Stimulated activated CD4-positive, alpha-beta T cell treated with anti-CD3 and anti-CD28 coated beads, Interleukin-2, amount 100 ng/mL, for 48 hours (primary cell): ENCODE measurements around the gene ASGR2.
"Not testable (repeated sequence)": the region's sequence is repeated elsewhere in the genome, so short reads cannot be mapped to it uniquely, and the experiment has no call there.

Experiments used
- DNase-seq, 2 donors: peaks; one replicate each; pipeline ENCODE4 v3.0.0-alpha.2; 2020

ASGR2 gene

GRCh38 chr17:7114241-7114874, at the start of gene ASGR2:
Gene ASGR2 (minus strand): TSS chr17:7114822. CDS start chr17:7114240, 582 bp downstream.
- no peak for DNase-seq

DNA sequence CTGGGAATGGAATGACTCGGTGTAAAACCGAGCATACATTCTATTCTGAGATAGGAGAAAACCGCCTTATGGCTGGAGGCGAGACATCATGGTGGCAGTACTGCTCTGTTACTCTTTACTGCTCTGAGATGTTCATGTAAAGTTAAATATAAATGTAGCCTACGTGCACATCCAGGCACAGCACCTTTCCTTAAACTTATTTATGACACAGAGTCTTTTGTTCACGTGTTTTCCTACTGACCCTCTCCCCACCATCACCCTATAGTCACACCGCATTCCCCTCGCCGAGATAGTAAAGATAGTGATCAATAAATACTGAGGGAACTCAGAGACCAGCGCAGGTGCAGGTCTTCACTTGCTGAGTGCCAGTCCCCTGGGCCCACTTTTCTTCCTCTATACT, 44.9 kb upstream of the ASGR2 start:
- not testable (repeated sequence) for DNase-seq

- not testable (repeated sequence) for DNase-seq
These were observed 43.8 kb upstream of the ASGR2 start for GRCh38 chr17:7158424-7158823.

DNA sequence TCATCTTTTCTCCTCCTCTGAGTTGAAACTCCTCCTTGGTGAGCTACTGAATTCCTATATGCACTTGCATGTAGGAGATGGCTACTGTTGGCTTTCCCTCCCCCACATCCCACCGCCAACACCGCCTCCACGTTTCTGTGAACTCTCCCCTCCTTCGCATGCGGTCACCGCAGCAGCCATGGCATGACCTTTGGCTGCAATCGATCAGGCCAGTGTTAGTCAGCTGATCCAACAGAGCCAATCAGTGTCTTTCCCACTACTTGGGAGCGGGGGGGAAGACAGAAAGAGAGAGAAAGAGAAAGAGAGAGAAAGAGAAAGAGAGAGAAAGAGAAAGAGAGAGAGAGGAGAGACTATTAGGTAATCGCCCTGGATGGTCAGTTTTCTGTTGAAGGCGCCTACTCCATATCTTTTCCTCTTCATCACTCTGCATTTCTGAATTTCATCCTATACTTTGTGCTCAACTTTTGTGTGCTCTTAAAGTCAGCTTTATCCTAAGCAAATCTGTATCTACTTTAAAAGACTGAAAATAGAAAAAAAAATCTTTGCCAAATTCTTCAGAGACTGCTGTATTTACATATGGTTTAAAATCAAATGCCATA, 41.8 kb upstream of the ASGR2 start:
- no peak for DNase-seq

DNA sequence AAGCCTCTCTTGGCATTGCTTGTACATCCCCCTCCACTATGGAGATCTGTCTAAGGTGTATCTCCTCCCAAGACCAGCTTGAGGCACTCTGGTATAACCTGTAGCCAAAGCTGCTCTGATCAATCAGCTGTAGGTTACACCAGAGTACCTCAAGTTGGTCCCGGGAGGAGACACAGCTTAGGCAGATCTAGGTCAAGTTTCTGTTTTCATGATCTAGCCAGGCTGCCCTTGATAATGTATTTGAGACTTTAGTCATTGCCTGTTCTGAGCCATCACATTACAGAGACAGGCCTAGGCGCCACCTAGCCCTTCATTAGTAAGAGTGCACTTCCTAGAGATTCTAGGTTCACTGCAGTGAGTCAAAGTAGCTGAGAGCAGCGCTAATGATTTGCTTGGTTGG, 33.1 kb upstream of the ASGR2 start:
- no peak for DNase-seq

DNA sequence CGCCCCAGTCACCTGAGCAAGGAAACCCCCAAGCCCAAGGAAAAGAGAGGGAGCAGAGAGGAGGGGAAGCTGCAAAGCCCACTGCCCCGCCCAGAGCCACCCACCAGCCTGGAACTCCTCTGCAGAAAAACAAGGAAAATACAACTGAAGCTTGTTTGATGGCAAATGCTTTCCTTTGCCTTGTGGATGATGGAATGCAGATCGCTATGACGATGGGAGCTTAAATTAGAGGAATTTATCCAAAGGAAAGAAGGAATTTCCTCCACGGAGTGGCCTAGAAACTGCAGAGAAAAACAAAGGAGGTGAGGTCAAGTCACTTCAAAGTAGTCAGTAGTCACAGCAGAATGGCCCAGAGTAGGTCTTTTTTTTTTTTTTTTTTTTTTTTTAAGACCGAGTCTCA, 31.5 kb upstream of the ASGR2 start:
- DNase-seq = no peak

GRCh38 chr17:7144213-7144612, 29.6 kb upstream of the ASGR2 start:
- no peak for DNase-seq

GRCh38 chr17:7141824-7142223, 27.2 kb upstream of the ASGR2 start:
- DNase-seq = no peak

- no peak for DNase-seq
These were observed 24.8 kb upstream of the ASGR2 start for GRCh38 chr17:7139400-7139799.

DNA sequence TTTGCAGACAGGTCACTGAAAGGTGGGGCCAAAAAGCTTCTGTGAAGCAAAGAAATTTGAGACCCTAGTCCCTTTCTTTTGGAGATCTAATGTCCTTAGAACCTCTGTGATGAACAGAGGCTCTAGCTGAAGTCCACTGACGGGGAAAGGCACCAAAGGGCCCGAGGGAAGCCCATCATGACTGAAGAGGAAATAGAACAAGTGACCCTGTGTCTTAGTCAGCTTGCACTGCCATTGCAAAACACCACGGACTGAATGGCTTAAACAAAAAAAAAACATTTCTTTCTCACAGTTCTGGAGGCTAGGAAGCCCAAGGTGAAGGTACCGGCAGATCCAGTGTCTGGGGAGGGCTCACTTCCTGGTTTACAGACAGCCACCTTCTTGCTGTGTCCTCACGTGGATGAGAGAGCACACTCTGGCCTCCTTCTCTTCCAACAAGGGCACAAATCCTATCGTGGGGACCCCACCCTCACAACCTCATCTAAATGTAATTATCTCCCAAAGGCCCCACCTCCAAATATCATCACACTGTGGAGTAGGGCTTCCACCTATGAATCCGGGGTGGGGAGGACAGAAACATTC, 24.3 kb upstream of the ASGR2 start:
- DNase-seq = no peak

DNA sequence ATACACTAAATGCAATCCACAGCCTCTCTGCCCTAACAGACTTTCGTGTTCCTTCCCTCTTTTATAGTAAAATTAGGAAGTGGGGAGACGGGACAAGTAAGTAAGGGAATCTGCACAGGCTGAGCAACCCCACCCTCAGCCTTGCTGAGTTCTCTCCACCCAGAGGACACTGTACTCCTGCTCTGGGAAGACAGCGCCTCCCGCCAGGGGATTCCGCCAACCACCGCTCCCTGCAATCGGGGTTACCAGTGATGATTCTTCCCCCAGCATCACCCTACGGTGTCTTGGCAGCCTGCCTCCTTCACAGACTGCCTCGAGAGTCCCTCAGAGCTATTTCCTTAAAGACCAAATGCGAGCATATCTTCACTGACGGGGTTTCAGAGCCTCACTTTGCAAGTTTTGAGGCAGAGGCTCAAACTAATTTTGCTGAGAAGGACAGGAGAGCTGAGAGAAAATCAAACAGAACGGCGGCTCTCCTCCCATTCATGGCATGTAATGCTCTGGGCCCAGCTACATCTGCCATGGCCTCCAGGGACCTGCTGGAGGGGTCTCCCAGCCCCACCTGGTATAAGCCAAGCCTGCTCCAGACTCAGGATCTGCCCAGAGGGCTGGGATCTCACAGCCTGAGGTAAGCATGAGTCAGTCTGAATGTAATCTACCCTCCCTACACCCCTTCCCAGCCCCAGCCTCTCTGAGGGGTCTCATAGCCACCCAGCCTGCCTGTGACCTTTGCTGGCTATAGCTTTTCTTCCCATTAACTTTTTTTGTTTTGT, 22.7 kb upstream of the ASGR2 start:
- DNase-seq = no peak

- peak; percentile 76 for DNase-seq
These were observed 21.8 kb upstream of the ASGR2 start for GRCh38 chr17:7136266-7136877.

GRCh38 chr17:7133916-7134315, 19.3 kb upstream of the ASGR2 start:
- DNase-seq = no peak

DNA sequence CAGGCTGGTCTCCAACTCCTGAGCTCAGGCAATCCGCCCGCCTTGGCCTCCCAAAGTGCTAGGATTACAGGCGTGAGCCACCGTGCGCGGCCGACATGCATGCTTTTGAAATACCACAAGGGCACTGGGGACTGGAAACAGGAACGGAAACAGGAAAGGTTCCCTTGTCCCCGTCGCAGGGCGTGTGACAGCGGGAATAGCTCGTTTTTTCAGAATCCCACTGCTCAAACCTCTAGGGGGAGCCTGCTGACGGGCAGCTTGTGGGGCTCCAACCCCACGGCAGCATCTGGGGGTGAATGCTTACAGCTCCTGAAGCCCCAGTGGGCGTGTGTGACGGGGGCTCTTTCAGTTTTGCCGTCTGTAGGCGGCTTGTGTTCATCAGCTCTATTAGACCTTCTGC, 18.8 kb upstream of the ASGR2 start:
- DNase-seq = peak; percentile 13 to 32

DNA sequence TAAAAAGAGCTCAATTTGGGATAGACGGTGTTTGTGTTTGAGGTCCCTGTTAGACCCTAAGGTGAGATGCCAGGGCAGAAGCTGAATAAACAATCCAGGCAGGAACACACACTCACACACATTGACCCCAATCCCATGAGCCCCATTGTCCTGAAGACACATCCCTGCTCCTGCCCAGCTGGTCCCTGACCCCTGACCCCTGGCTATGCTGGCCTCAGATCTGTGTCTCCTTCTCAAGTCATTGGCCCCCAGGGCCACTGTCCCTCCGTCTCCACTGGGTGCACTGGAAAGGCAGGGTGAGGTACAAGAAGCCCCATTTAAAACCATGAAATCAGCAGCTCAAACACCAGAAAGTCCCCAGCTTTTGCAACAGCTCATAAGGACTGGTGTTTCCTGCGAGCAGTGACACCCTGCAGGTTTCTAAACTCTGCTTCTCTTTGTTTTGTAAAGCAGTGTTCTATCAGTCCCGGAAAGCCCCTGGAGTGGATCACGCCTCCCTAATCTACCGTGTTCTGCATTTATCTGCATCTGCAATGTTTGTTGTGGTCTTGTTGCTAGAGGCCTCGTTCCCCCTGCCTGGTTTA, 18.0 kb upstream of the ASGR2 start:
- peak; percentile 19 to 38 for DNase-seq

- DNase-seq = no peak
These were observed 16.8 kb upstream of the ASGR2 start for GRCh38 chr17:7131423-7131791.

DNA sequence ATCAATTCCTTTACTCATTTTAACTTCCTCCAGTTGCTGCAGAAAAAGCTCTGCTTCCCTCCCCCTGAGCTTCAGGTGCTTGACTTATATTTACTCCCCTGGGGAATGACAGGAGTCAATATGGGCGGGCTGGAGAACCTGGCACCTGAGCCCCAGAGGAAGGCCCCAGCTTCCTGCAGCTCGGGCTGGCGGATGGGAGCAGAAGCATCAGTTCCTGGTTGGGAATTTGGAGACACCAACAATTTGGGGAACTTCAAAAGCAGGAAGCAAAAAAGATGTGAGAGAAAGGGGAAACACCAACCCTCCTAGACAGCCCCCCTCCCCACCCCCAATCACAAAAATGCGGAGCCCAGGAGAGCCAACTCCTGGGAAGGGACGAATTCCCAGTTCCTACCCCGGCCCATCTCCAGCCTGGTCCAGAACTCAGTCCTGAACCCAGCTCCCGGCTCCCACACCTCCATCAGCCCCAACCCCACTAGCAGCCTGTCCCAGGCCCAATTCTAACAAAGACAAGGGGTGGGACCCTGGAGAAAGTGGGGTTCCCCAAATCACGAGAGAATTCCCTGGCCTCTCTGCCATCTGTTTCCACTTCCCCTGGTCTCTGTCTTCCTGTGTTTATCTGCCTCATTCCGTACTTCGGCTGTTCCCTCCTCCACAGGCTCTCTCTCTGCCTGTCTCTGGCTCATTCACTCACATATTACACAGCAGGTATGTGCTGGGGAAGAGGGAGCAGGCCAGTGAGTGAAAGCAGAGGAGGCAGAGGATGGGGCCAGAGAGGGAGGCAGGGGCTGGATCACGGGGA, 16.2 kb upstream of the ASGR2 start:
- no peak for DNase-seq

GRCh38 chr17:7129311-7129710, 14.7 kb upstream of the ASGR2 start:
- no peak for DNase-seq

- no peak for DNase-seq
These were observed 13.5 kb upstream of the ASGR2 start for GRCh38 chr17:7128160-7128559.

- DNase-seq = not testable (repeated sequence)
These were observed 12.9 kb upstream of the ASGR2 start for GRCh38 chr17:7127501-7127900.

- DNase-seq = not testable (repeated sequence)
These were observed 11.8 kb upstream of the ASGR2 start for GRCh38 chr17:7126386-7126785.

DNA sequence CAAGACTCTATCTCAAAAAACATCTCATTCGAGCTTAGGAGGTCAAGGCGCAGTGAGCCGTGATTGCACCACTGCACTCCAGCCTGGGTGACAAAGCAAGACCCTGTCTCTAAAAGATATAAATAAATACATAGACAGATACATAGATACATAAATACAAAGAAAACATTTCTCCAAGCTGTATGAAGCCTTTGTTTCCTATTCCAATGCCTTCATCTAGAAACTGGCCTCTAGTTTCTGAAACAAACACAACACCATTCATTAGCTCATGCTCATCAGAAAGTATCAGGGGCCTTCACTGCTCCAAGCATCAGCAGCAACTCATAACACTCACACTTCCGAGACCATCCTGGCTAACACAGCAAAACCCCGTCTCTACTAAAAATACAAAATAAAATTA, 10.3 kb upstream of the ASGR2 start:
- no peak for DNase-seq
